ENCODE results near the gene NAA15.
"Not testable (repeated sequence)": the region's sequence is repeated elsewhere in the genome, so short reads cannot be mapped to it uniquely, and the experiment has no call there.

Gene NAA15

DNA sequence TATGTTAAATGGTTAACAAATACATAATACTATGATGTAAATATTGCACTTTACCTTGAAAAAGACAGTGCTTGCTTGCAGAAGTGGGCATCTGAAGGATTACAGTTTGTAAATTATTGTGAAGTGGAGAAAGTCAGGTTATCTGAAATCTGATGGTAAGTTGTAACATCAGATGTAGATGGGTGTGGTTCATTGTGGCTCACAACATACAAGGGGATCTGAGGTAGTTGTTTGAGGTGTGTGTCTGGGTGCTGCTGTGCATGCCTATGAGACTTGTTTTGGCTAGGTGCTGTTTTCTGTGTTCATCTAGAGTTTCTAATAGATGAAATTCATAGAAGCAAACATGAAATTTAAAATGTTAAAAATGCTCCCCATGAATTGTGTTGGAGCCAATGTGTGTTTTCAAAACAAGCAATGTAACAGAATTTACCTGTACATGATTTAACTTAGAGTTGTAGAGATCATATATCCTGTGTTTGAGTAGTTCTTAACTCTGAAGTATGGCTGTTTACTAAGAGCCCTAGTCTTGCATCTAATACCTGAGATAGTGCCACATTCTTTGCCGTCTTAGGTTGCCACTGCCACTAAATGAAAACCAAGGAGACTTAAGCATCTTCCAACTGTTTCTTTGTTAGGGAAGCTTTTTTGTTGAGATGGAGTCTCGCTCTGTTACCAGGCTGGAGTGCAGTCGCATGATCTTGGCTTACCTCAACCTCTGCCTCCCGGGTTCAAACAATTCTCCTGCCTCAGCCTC lies 12.9 kb downstream of the NAA15 start:
- Histone ChIP-seq H3K9me3 (ENCODE audit: control insufficient read depth in 2 of 2, low read length in 2 of 2) (no peaks in the 10 kb centered on the region), H3K36me3 (ENCODE audit: control insufficient read depth in 2 of 2, insufficient read depth in 2 of 2, low read length in 2 of 2) (no peaks in the 10 kb centered on the region), H3K27me3 (ENCODE audit: control insufficient read depth in 2 of 2, insufficient read depth in 2 of 2, low read length in 2 of 2) (no peaks in the 10 kb centered on the region), H3K27ac (ENCODE audit: low read depth in 2 of 2, low read length in 2 of 2) (no peak overlapping the region), H3K4me3 (ENCODE audit: low read length in 2 of 2) (no peak overlapping the region), H3K9ac (ENCODE audit: low read depth in 1 of 2, low read length in 2 of 2) (no peak overlapping the region), H3K4me1 (ENCODE audit: control insufficient read depth in 2 of 2, insufficient read depth in 2 of 2, low read length in 2 of 2) (peaks cover 6 to 8% of the 10 kb centered on the region in 2 donors)

DNA sequence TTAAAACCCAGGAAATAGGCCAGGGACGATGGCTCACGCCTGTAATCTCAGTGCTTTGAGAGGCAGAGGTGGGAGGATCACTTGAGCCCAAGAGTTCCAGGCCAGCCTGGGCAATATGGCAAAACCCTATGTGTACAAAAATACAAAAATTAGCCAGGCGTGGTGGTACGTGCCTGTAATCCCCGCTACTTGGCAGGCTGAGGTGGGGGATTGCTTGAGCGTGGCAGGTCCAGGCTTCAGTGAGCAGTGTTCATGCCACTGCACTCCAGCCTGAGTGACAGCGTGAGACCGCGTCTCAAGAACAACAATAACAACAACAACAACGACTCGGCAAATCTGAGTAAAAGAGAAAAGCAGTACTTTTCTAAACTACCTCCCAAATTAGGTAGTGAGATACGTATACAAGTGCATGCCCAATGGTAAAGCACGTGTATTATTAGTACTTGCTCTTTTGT lies 13.9 kb downstream of the NAA15 start:
- peaks cover 6 to 8% of the 10 kb centered on the region in 2 donors for H3K4me1 ChIP-seq (ENCODE audit: control insufficient read depth in 2 of 2, insufficient read depth in 2 of 2, low read length in 2 of 2)
- peak overlapping the region in 1 of 2 donors; percentile 21 for H3K27ac ChIP-seq (ENCODE audit: low read depth in 2 of 2, low read length in 2 of 2)
- no peaks in the 10 kb centered on the region for H3K9me3 ChIP-seq (ENCODE audit: control insufficient read depth in 2 of 2, low read length in 2 of 2)
- H3K4me3 ChIP-seq (ENCODE audit: low read length in 2 of 2) = peak overlapping the region in 1 of 2 donors; percentile 26
- H3K27me3 ChIP-seq (ENCODE audit: control insufficient read depth in 2 of 2, insufficient read depth in 2 of 2, low read length in 2 of 2) = no peaks in the 10 kb centered on the region
- H3K9ac ChIP-seq (ENCODE audit: low read depth in 1 of 2, low read length in 2 of 2) = no peak overlapping the region
- H3K36me3 ChIP-seq (ENCODE audit: control insufficient read depth in 2 of 2, insufficient read depth in 2 of 2, low read length in 2 of 2) = no peaks in the 10 kb centered on the region

DNA sequence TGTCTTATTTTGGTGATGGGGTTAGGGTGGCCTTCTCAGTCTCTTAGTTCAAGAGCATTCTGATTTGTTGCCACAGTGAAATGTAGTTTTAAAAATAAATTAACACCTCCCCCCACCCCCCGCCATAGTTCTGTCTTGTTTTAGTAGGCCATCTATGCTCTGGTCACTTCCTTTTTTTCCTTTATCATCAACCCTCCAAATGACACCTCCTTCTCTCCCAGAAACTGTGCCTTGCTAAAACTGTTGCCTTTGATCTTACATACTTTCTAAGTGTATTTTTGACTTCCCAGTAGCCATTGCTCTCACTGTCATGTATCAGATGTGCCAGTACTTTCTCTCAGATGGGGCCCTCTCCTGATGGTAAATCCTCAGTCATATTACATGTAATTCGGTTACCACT lies 15.4 kb downstream of the NAA15 start:
- H3K4me3 ChIP-seq (ENCODE audit: low read length in 2 of 2) = no peak overlapping the region
- no peak overlapping the region for H3K27ac ChIP-seq (ENCODE audit: low read depth in 2 of 2, low read length in 2 of 2)
- H3K4me1 ChIP-seq (ENCODE audit: control insufficient read depth in 2 of 2, insufficient read depth in 2 of 2, low read length in 2 of 2) = peaks cover 6 to 8% of the 10 kb centered on the region in 2 donors
- H3K27me3 ChIP-seq (ENCODE audit: control insufficient read depth in 2 of 2, insufficient read depth in 2 of 2, low read length in 2 of 2) = no peaks in the 10 kb centered on the region
- no peaks in the 10 kb centered on the region for H3K9me3 ChIP-seq (ENCODE audit: control insufficient read depth in 2 of 2, low read length in 2 of 2)
- H3K36me3 ChIP-seq (ENCODE audit: control insufficient read depth in 2 of 2, insufficient read depth in 2 of 2, low read length in 2 of 2) = no peaks in the 10 kb centered on the region
- H3K9ac ChIP-seq (ENCODE audit: low read depth in 1 of 2, low read length in 2 of 2) = no peak overlapping the region

DNA sequence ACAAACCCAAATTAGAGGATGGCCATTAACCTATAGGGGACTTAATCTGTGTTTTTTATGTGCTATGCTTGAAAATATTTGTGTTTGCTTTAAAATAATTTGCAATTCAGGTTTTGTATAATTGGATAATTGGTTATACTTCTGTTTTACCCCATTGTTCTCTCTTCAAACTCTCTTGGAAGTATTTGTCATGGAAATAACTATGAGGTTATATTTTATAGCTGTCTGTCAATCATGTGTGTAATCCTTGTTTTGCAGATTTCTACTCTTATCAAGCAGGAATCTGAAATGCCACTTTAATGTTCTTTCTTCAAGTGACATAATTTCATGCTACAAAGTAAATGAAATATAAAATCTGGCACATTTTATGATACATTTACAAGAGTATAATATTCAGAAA lies 16.3 kb downstream of the NAA15 start:
- H3K27ac ChIP-seq (ENCODE audit: low read depth in 2 of 2, low read length in 2 of 2) = no peak overlapping the region
- peaks cover 6 to 8% of the 10 kb centered on the region in 2 donors for H3K4me1 ChIP-seq (ENCODE audit: control insufficient read depth in 2 of 2, insufficient read depth in 2 of 2, low read length in 2 of 2)
- no peaks in the 10 kb centered on the region for H3K27me3 ChIP-seq (ENCODE audit: control insufficient read depth in 2 of 2, insufficient read depth in 2 of 2, low read length in 2 of 2)
- no peak overlapping the region for H3K4me3 ChIP-seq (ENCODE audit: low read length in 2 of 2)
- no peaks in the 10 kb centered on the region for H3K9me3 ChIP-seq (ENCODE audit: control insufficient read depth in 2 of 2, low read length in 2 of 2)
- no peaks in the 10 kb centered on the region for H3K36me3 ChIP-seq (ENCODE audit: control insufficient read depth in 2 of 2, insufficient read depth in 2 of 2, low read length in 2 of 2)
- no peak overlapping the region for H3K9ac ChIP-seq (ENCODE audit: low read depth in 1 of 2, low read length in 2 of 2)

DNA sequence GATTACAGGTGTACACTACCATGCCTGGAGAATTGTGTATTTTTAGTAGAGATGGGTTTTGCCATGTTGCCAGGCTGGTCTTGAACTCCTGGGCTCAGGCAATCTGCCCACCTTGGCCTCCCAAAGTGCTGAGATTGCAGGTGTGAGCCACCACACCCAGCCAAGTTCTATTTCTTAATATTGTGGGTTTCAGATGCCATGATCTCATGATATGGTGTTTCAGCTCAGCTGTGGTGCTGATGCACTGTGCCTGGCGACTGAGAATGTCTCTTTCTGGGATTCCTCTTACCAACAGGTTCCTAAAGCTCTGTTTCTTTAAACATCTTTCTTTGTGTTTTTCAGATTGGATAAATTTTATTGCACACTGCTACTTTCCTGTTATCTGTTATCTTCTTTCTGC lies 18.3 kb downstream of the NAA15 start:
- Histone ChIP-seq H3K4me1 (ENCODE audit: control insufficient read depth in 2 of 2, insufficient read depth in 2 of 2, low read length in 2 of 2) (peaks cover 0 to 10% of the 10 kb centered on the region in 2 donors), H3K27ac (ENCODE audit: low read depth in 2 of 2, low read length in 2 of 2) (no peak overlapping the region), H3K4me3 (ENCODE audit: low read length in 2 of 2) (no peak overlapping the region), H3K36me3 (ENCODE audit: control insufficient read depth in 2 of 2, insufficient read depth in 2 of 2, low read length in 2 of 2) (no peaks in the 10 kb centered on the region), H3K9ac (ENCODE audit: low read depth in 1 of 2, low read length in 2 of 2) (no peak overlapping the region), H3K9me3 (ENCODE audit: control insufficient read depth in 2 of 2, low read length in 2 of 2) (no peaks in the 10 kb centered on the region), H3K27me3 (ENCODE audit: control insufficient read depth in 2 of 2, insufficient read depth in 2 of 2, low read length in 2 of 2) (no peaks in the 10 kb centered on the region)

DNA sequence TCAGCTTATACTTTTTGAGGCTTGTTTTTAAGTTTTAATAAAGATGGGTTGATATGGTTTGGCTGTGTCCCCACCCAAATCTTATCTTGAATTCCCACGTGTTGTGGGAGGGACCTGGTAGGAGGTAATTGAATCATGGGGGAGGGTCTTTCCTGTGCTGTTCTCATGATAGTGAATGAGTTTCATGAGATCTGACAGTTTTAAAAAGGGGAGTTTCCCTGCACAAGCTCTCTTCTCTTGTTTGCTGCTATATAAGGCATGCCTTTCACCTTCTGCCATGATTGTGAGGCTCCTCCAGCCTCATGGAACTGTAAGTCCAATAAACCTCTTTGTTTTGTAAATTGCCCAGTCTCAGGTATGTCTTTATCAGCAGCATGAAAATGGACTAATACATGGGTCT lies 20.8 kb downstream of the NAA15 start:
- H3K27ac ChIP-seq (ENCODE audit: low read depth in 2 of 2, low read length in 2 of 2); H3K9ac ChIP-seq (ENCODE audit: low read depth in 1 of 2, low read length in 2 of 2); H3K4me3 ChIP-seq (ENCODE audit: low read length in 2 of 2); H3K36me3 ChIP-seq (ENCODE audit: control insufficient read depth in 2 of 2, insufficient read depth in 2 of 2, low read length in 2 of 2); H3K27me3 ChIP-seq (ENCODE audit: control insufficient read depth in 2 of 2, insufficient read depth in 2 of 2, low read length in 2 of 2); H3K9me3 ChIP-seq (ENCODE audit: control insufficient read depth in 2 of 2, low read length in 2 of 2): not testable (repeated sequence)
- H3K4me1 ChIP-seq (ENCODE audit: control insufficient read depth in 2 of 2, insufficient read depth in 2 of 2, low read length in 2 of 2) = peaks cover 2 to 10% of the 10 kb centered on the region in 2 donors

DNA sequence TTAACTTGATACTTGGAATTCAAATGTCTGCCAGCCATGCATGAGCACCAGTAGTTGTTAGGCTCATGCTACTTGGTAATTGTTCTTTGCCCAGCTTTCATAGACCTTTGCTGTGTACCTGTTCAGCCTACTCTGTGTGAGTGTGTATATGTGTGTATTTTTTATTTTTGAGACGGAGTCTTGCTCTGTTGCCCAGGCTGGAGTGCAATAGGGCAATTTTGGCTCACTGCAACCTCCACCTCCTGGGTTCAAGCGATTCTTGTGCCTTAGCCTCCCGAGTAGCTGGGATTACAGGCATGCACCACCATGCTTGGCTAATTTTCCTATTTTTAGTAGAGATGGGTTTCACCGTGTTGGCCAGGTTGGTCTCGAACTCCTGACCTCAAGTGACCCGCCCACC lies 21.2 kb downstream of the NAA15 start:
- H3K36me3 ChIP-seq (ENCODE audit: control insufficient read depth in 2 of 2, insufficient read depth in 2 of 2, low read length in 2 of 2); H3K9ac ChIP-seq (ENCODE audit: low read depth in 1 of 2, low read length in 2 of 2); H3K27me3 ChIP-seq (ENCODE audit: control insufficient read depth in 2 of 2, insufficient read depth in 2 of 2, low read length in 2 of 2); H3K27ac ChIP-seq (ENCODE audit: low read depth in 2 of 2, low read length in 2 of 2); H3K9me3 ChIP-seq (ENCODE audit: control insufficient read depth in 2 of 2, low read length in 2 of 2); H3K4me3 ChIP-seq (ENCODE audit: low read length in 2 of 2): not testable (repeated sequence)
- peaks cover 2 to 10% of the 10 kb centered on the region in 2 donors for H3K4me1 ChIP-seq (ENCODE audit: control insufficient read depth in 2 of 2, insufficient read depth in 2 of 2, low read length in 2 of 2)

DNA sequence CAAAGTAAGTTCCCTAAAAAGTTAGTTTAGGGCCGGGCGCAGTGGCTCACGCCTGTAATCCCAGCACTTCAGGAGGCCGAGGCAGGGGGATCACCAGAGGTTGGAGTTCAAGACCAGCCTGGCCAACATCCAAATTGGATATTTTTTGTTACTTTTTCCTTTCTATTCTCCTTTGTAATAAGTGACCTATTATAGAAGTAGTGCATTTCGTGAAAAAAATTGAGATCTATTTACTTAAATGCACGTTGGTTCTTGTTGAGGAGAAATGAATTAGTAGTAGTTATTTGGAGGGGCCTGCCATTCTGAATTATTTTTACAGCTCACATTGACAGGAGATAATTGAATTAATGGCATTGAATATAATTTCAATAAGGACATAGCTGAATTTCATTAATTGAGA lies 23.3 kb downstream of the NAA15 start:
- H3K27me3 ChIP-seq (ENCODE audit: control insufficient read depth in 2 of 2, insufficient read depth in 2 of 2, low read length in 2 of 2) = no peaks in the 10 kb centered on the region
- peaks cover 0 to under 1% of the 10 kb centered on the region in 2 donors for H3K36me3 ChIP-seq (ENCODE audit: control insufficient read depth in 2 of 2, insufficient read depth in 2 of 2, low read length in 2 of 2)
- no peak overlapping the region for H3K27ac ChIP-seq (ENCODE audit: low read depth in 2 of 2, low read length in 2 of 2)
- no peaks in the 10 kb centered on the region for H3K9me3 ChIP-seq (ENCODE audit: control insufficient read depth in 2 of 2, low read length in 2 of 2)
- H3K4me3 ChIP-seq (ENCODE audit: low read length in 2 of 2) = no peak overlapping the region
- H3K9ac ChIP-seq (ENCODE audit: low read depth in 1 of 2, low read length in 2 of 2) = no peak overlapping the region
- H3K4me1 ChIP-seq (ENCODE audit: control insufficient read depth in 2 of 2, insufficient read depth in 2 of 2, low read length in 2 of 2) = peaks cover 2 to 10% of the 10 kb centered on the region in 2 donors

DNA sequence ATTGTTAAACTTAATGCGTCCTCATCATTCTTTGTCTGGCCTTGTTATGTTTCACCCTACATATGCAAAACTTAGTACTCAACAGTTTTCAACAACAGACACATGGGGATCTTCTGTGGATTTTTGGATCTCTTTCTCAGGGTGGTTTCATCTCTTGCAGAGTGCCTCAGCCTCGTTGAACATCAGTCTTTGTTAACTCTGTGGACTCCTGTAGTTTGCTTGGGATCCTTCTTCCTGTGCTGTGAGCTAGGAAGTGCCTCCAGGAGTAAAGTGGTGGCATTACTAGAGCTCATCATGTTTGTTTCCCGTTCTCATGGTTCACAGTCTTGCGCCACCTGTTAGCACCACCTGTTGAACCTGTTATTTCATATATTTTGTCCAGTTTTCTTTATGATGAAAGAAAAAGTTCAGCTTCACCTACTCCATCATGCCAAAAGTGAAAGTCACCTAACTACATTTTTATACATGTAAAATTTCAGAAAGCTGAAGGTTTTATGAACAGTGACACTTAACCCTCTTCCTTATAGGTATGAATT lies 28.4 kb downstream of the NAA15 start:
- Histone ChIP-seq H3K27me3 (ENCODE audit: control insufficient read depth in 2 of 2, insufficient read depth in 2 of 2, low read length in 2 of 2) (no peaks in the 10 kb centered on the region), H3K4me1 (ENCODE audit: control insufficient read depth in 2 of 2, insufficient read depth in 2 of 2, low read length in 2 of 2) (peaks cover 0 to under 1% of the 10 kb centered on the region in 2 donors), H3K27ac (ENCODE audit: low read depth in 2 of 2, low read length in 2 of 2) (no peak overlapping the region), H3K9ac (ENCODE audit: low read depth in 1 of 2, low read length in 2 of 2) (no peak overlapping the region), H3K4me3 (ENCODE audit: low read length in 2 of 2) (no peak overlapping the region), H3K9me3 (ENCODE audit: control insufficient read depth in 2 of 2, low read length in 2 of 2) (no peaks in the 10 kb centered on the region), H3K36me3 (ENCODE audit: control insufficient read depth in 2 of 2, insufficient read depth in 2 of 2, low read length in 2 of 2) (peaks cover 0 to 3% of the 10 kb centered on the region in 2 donors)

DNA sequence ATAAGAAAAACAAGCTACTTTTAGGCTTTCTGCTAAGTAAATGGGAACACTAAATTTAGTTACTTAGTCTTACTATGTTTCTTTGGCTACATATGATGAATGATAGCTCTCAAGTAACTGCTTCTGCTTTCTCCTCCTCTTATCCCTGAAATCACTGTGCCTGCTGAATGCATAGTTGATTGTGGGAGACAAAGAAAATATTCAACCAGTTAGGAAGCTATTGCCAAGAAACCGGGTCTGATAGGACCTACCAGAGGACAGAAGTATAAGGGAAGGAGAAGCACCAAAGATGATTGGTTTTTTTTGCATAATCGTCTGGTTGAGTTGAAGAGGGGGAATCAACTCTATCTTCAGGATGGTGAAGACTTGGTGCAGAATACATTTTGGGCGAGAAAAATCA lies 29.0 kb downstream of the NAA15 start:
- Histone ChIP-seq H3K9ac (ENCODE audit: low read depth in 1 of 2, low read length in 2 of 2) (no peak overlapping the region), H3K27ac (ENCODE audit: low read depth in 2 of 2, low read length in 2 of 2) (no peak overlapping the region), H3K9me3 (ENCODE audit: control insufficient read depth in 2 of 2, low read length in 2 of 2) (no peaks in the 10 kb centered on the region), H3K27me3 (ENCODE audit: control insufficient read depth in 2 of 2, insufficient read depth in 2 of 2, low read length in 2 of 2) (no peaks in the 10 kb centered on the region), H3K4me3 (ENCODE audit: low read length in 2 of 2) (no peak overlapping the region), H3K36me3 (ENCODE audit: control insufficient read depth in 2 of 2, insufficient read depth in 2 of 2, low read length in 2 of 2) (peaks cover 0 to 3% of the 10 kb centered on the region in 2 donors), H3K4me1 (ENCODE audit: control insufficient read depth in 2 of 2, insufficient read depth in 2 of 2, low read length in 2 of 2) (no peaks in the 10 kb centered on the region)
